Immature natural killer cell (primary cell): ENCODE measurements around the gene SNAP23. TPM values are rescaled to one million over a fixed set of nuclear protein-coding genes. Genes with fewer than 3 reads are reported as not detected.

Source experiments
- polyA plus RNA-seq, 3 donors: library from polyadenylated mRNA; unstranded; fragments of 300-500 nt; fragmentation: Illumina TruSeq; gene quantifications; one replicate each; pipeline ENCODE4 v1.2.3, GENCODE V29; 2021

SNAP23 gene
- polyA plus RNA-seq, 3 donors from 2014 or later, result 79.2 to 95.4 (median 85.8) TPM

Other genes starting within 250 kb of the SNAP23 start
- 10 to 100 TPM in 1 of 3 donors, 1 to 10 TPM in 2; 4.0 to 13.0 (median 9.6) TPM for gene GANC, start 222.4 kb upstream of the SNAP23 start, polyA plus RNA-seq
- 10 to 100 TPM; 55.5 to 93.8 (median 63.4) TPM for gene TMEM87A, start 222.2 kb upstream of the SNAP23 start, polyA plus RNA-seq
- gene CAPN3, start 136.1 kb upstream of the SNAP23 start, polyA plus RNA-seq, result 1 to 10 TPM in 2 of 3 donors, not detected in 1; 1.9 to 2.3 TPM
- 10 to 100 TPM; 20.3 to 65.5 (median 21.7) TPM for gene ZNF106, start 4.5 kb upstream of the SNAP23 start, polyA plus RNA-seq
- gene LRRC57, start 53.2 kb downstream of the SNAP23 start, polyA plus RNA-seq, result 10 to 100 TPM in 1 of 3 donors, 1 to 10 TPM in 2; 1.2 to 14.0 (median 8.6) TPM
- gene HAUS2, start 53.2 kb downstream of the SNAP23 start, polyA plus RNA-seq, result 10 to 100 TPM; 18.5 to 37.0 (median 31.5) TPM
- 1 to 10 TPM in 2 of 3 donors, not detected in 1; 1.1 to 2.3 TPM for gene STARD9, start 80.0 kb downstream of the SNAP23 start, polyA plus RNA-seq
- 1 to 10 TPM; 3.9 to 8.2 (median 4.3) TPM for gene CDAN1, start 241.5 kb downstream of the SNAP23 start, polyA plus RNA-seq